Right forelimb (tissue), 1 donor: ENCODE measurements around the gene ABCB6.

ENCODE experiments used
- DNase-seq: peaks from one replicate; pipeline ENCODE4 v3.0.0-alpha.2; 2018

Gene ABCB6

DNA sequence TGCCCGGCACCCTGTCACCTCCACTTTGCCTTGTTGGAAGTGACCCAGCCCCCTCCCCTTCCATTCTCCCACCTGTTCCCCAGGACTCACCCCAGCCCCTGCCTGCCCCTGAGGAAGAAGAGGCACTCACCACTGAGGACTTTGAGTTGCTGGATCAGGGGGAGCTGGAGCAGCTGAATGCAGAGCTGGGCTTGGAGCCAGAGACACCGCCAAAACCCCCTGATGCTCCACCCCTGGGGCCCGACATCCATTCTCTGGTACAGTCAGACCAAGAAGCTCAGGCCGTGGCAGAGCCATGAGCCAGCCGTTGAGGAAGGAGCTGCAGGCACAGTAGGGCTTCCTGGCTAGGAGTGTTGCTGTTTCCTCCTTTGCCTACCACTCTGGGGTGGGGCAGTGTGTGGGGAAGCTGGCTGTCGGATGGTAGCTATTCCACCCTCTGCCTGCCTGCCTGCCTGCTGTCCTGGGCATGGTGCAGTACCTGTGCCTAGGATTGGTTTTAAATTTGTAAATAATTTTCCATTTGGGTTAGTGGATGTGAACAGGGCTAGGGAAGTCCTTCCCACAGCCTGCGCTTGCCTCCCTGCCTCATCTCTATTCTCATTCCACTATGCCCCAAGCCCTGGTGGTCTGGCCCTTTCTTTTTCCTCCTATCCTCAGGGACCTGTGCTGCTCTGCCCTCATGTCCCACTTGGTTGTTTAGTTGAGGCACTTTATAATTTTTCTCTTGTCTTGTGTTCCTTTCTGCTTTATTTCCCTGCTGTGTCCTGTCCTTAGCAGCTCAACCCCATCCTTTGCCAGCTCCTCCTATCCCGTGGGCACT, 36.2 kb downstream of the ABCB6 start:
- DNase-seq = no peak

DNA sequence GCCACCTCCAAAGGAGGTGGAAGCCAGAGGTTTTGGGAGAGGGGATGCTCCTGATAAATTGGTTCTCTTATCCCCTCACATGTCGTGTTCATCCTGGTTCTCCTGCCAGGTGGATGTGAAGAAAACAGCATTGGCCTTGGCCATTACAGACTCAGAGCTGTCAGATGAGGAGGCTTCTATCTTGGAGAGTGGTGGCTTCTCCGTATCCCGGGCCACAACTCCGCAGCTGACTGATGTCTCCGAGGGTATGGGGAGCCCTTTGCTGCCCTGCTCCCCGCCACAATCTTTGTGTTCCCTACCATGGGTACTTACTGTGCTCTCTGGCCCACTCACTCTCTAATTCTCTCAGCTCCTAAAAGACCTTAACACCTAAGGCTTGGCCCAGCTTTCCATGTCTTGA, 37.2 kb downstream of the ABCB6 start:
- no peak for DNase-seq

DNA sequence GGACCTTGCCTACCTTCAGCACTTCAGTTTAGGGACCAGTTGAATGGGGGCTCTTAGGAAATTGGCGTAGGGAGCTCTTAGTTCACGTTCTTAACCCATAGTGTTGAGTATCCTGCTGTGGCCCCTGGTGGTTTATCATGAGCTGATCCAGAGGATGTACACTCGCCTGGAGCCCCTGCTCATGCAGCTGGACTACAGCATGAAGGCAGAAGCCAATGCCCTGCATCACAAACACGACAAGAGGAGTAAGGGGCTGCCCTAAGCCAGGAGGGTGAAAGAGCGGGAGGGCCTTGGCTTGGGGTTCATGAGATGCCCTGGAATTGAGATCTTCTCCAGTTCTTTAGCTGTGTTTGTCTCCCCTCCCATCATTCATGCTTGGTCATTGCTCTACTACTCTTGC, 37.8 kb downstream of the ABCB6 start:
- no peak for DNase-seq

DNA sequence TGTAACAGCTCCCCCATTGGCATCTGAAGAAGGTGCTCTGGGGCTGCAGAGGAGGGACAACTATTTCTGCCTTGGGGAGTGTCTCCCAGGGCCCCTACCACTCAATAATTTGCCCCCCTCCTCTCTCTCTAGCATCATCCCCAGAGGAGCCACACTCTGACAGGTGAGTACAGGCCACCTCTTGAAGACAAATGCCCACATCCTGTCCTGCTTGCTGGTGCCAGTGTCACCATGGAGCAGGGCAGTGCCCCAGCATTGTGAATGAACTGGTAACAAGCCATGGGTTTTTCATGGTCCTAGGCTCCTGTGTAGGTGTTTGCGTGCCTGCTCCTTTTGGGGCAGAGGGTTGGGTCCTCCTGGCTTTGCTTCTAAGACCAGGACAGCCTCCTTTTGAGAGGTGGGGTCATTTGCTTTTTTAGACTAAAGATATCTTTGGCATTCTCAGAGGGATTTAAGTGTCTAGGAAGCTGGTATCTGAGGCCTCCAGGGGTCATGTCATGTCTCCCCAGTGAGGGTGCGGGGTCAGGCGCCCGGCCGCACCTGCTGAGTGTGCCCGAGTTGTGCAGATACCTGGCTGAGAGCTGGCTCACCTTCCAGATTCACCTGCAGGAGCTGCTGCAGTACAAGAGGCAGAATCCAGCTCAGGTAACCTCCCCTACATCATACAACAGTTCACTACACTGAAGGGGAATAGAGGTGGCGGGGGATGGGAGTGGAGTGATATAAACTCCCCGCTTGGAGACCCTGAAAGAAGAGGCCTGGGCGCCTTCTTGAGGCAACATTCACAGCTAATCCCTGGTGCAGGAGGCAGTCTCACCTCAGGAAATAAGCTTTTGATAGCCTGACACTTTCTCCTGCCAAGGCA, 38.9 kb downstream of the ABCB6 start:
- no peak for DNase-seq

DNA sequence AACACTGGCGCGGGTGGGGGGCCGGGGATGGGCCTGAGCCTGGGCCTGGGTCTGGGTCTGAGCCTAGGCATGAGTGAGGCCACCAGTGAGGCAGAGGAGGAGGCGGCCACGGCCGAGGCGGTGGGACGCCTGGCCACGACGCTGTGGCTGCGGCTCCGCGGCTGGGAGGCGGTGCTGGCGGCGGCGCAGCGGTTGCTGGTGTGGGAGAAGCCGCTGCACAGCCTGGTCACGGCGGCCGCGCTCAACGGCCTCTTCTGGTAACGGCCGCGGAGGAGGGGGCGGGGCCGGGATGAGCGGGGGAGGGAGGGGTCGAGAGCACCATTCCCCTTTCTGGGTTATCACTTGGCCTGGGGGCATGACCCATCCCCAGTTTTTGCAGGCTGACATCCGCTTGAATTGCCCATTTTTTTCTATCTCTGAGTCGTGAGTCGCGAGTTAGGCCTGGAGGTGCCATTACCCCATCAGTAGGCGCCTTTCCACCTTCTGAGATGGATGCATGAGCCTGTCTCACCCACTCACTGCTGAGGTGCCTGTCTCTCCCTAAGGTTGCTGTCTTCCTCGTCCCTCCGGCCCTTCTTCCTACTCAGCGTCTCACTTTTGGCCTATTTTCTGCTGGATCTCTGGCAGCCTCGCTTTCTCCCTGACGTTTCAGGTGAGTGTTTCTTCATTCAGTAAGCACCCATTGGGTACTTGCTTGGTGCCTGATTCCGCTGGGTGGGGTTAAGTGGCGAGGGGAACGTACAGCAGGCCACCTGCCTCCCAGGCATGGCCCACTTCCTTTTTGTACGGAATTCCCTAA, 40.2 kb downstream of the ABCB6 start:
- no peak for DNase-seq

DNA sequence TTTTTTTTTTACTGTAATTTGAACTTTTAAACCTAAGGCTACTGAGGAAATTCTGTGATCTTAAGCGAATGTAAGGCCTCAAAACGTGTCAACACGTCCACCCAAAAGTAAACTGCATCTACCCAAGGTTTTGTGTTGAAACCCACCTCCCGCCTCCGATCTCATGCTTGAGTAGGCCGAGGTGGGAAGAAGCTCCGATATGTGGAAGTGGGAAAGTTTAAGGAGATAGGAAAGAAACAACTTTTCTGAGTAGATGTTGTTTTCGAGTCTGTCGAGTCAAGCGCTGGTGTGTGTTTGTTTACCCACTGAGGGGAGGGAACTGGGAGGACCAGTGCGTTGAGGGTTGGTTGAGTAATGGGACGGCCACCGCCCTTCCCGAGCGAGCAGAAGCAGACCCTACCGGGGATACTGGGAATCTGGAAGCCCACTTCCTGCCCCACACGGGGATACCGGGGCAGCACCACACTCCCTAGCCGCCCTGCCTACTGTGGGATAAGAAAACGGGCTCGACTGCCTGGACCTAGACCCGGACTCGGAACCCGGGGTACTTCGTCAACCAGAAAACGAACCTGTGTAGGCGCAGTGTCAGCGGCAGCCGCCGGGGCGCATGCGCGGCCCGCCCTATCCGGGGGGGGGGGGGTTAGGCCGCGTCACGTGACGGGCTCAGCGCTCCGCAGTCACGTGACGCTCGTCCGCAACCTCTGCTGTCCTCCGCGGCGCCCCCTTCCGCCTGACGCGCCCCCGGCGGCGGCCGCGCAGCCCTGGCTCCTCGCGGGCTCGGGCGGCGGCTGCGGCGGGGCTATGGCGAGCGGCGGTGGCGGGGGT, 41.0 kb downstream of the ABCB6 start, which contains the start of gene RETREG2:
Gene RETREG2 (plus strand): TSS at position 724 of the 825 bp plus-strand sequence. CDS start 78 bp downstream, at position 802.
- peak; percentile 93 for DNase-seq

DNA sequence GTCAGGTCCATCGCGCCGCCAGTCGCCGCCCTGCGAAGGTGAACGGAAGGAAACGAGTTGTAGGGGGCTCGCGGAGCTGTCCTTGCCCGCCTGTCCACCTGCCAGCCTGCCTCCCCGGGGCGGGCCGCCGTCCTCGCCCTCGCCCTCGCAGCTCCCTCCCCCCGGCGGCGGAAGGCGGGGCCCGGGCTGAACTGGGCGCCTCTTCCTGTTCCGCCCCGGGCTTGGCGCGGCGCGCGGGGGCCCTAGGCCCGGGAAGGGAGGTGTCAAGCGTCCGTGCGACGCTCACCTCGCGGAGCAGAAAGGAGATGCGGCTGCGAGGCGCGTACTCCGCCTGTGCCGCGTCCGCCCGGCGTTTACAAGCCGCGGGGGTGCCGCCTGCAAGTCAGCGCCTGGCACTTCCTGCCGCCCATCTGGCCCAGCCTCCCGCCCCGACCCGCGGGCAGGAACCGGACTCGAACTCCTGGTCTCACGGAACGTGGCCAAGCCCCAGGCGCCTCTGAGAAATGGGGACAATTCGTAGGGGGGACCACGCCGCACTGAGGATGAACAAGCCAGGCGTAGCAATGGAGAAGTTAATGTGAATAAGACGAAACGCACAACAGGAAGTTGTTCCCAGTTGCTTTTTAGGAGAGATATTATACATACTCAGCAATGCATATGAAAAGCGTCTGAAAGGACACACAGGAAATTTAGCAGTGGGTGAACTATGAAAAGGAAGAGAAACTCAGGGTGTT, 41.8 kb downstream of the ABCB6 start, which contains the start of gene CNPPD1:
Gene CNPPD1 (minus strand): TSS at position 108 of the 734 bp plus-strand sequence. CDS start 97 bp downstream, at position 11.
- DNase-seq = peak; percentile 90

DNA sequence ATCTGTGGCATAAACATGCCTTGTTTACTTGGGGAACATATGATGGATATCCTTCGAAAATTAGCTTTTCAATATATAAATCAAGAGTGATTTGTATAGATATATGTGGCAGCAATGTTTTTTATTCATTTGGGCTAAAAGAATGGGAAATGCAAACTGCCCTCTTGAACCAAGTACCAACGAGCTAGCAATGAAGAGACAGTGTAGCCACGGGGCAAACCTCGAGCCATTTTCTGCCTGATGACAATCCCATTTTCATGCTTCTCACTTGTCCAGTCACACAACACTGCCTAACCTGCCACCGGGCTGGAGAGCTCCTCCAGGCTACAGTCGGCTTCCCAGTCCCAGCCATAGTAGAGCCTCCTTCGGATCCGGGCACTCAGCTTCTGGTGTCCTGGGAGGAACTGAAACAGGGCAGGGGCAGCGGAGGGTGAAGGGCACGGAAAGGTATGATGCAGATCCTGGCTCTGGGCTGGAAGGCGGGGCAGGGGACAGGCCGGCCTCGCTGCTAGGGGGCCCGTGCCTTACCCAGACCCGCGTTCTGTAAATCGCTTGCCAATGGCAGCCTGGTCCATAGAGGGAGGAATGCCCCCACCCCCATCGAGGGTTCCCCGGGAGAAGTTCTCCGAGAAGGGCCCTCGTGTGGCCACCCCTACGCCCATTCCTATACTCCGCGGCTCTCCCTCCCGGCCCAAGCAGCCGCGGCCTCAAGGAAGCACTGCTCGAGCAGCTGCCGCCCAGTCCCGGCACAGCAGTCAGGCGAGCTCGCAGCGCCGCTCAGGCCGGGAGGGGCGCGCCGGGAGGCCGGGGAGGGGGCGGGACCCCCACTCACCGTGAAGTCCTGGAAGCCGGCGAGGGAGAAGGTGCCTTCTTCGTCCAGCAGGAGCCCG, 42.6 kb downstream of the ABCB6 start:
- DNase-seq = no peak

DNA sequence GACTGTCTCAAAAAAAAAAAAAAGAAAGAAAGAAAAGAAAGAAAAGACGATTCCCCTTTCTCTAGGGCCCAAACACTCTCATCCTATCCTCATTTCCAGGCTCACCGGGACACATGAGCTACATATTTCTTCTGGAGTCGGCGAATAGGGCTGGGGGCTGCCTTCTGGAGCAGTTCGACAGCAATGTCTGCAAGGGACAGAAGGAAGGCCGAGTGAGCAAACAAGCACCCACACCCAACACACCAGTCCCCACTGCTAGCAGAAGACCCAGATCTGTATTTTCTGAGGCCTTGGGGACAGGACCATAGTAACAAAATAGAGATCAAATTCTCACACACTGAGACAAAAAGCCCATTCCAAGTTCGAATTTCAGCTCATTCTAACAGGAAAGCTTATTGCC, 43.3 kb downstream of the ABCB6 start:
- DNase-seq = no peak

DNA sequence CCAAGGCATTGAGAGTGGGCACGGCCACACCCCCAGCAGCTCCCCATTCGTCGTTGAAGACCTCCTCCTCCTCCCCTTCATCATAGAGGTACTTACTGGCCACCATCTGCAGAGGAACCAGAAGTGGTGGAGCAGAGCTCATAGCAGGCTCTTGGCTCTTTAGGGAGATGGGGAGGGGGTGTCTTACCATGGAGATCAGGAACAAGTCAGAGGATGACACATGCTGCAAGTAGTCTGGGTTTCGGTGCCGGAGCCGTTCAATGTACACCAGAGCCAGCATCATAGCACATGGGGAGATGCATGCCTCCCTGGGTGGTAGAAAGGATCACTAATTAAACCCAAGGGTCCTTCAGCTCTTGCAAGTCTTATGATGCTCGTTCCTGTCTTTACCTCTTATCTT, 44.0 kb downstream of the ABCB6 start:
- no peak for DNase-seq

DNA sequence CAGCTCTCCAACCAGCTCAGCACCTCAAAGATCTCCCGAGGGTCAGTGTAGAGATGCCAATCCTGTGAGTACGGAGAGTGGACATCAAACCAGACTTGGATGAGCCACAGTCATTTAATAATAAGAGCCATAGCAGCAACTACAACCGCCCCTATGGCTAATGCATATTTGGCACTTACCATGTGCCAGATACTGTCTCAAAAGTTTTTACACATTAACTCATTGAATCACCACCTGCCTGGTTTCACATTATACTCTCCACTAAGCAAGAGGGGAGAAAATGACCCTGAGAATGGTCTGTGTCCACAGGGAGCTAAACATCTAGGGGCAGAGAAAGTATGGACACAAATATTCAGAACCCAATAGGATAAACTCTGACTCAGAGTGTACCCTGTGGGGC, 44.6 kb downstream of the ABCB6 start:
- no peak for DNase-seq

DNA sequence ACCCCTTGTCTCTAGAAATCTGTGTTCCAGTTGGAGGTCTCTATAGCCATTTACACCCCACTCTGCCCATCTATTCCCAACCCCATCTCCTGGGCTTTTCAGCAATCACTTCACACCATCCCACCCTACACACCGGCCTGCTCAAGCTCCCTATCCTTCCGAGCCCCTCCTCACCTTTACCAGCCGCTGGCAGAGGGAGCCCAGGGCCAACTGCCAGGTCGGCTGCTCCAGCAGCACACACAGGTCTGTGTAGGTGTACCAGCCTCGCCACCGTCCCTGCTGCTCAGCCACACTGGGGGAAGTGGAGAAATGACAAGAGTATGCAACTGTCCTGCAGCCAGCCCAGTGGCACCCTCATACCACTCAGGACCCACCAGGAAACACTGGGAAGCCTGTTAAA, 45.6 kb downstream of the ABCB6 start:
- DNase-seq = no peak

DNA sequence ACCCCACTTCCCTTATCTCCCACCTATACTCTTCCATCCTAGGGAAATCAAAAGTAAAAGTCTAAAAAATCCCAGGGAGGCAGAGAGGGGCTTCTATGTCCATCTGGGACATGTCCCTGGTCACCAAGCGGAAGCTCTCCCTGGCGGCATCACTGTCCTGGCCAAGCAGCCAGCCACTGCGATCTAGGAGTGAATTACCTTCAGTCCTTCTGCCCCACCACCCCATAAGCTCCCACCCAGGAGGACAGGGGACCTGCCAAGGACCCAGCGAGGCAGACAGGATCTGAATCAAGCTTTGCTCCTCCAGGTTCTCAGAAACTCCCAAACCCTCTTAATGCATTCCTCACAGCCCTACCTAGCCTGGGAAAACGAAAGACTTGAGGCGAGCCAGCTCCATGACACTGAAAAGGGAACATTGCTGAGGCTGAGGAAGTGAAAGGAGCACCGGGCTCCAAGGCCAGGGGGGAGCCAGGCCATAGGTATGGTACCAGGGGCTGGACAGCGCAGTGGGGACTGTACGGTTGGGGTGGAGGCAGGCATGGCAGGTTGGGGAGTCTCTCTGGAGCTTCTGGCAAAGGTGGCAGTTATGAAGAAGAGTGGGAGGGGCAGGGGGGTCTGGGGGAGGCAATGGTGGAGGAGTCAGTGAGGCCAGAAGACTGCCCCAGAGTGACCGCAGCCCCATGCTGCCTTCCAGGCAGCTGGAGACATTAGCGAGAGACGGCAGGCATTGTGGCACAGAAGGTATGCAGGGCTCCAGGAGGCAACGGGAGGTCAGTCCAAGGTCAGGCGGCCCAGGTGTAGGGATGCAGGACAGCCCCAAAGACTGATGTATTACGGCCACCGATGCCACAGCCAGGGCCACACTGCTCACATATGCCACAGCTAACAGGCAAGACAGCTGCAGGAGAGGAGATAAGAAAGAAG, 46.3 kb downstream of the ABCB6 start:
- no peak for DNase-seq

DNA sequence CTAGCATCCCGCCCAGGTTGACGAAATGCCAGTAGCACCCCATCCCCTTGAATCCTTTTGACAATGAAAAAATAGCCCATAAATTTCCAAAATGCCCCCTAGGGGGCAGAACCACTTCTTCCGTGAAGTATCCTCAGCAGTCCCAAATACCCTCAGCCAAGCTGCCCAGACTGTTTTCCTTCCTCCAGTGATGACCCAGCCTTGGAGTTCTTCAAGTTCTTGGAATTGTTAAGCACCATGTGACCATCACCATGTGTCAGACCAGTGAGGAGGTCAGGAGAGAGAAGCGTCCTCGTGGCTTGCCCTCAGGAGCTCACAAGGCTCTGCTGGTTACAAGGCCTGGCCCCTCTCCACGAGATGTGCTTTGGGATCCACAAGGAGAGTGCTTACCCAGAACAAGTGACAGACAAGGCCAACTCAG, 47.5 kb downstream of the ABCB6 start:
- no peak for DNase-seq

DNA sequence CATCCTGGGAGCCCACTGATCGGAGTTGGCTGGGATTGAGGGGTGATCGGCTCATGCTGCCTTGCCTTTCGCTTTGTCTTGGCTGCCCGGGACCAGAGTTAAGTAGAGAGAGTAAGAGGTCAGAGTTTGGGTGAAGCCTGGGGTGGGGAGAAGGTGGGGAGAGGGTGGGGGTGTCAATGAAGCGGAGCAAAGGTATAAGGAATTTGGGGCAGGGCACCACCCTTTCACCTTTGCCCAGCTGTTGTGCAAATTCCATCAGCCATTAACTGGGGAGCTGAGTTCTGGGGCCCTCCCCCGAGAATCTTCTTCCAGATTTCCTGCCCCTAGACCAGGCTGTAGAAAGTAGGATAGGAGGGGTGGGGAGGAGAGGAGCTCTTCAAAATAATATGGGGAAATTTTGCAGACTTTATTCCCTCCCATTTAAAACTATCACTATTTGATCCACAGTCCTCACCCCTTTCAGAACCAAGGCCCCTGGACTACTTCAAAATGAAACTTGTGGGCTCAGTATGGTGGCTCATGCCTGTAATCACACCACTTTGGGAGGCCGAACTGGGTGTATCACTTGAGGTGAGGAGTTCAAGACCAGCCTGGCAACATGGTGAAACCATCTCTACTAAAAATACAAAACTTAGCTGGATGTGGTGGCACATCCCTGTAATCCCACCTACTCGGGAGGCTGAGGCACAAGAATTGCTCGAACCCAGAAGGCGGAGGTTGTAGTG, 48.7 kb downstream of the ABCB6 start, which contains the start of gene SLC23A3:
Gene SLC23A3 (minus strand): TSS at position 100 of the 725 bp plus-strand sequence. CDS start 45 bp downstream, at position 55.
- DNase-seq = no peak

DNA sequence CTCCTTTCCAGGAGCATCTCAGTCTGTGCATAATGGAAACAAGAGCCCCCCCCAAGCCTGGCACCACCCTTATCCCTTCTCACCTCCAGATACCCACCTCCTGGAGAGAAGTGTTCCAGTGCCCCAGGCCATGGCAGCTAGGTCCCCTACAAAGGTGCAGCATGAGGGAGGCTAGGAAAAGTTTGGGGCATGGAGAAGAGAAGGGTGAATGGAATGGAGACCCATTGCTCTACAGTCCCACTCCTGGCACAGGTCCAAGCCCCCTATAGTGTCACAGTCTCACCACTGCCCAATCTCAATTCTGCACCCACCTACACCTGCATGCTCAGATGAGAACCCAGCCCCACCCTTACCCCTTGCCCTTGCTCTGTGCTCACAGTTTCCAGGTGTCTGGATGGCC, 49.8 kb downstream of the ABCB6 start:
- DNase-seq = no peak

DNA sequence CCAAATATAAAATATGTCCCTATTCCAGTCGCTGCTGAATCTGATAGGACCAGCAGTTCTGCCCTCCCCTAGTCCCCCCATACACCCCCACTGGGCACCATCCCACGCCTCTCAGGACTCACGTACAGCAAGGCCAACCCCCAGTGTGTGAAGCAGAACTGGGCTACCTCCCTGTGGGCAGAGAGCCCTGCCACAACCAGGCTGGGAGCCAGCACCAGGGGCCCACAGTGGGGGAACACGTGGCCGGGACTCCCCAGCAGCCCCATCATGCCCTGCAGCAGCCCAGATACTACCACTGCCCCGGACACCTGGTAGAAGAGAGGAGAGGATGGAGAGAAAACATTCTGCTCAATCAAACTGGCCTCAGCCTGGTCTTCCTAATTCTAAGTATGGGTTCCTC, 50.2 kb downstream of the ABCB6 start:
- DNase-seq = no peak

DNA sequence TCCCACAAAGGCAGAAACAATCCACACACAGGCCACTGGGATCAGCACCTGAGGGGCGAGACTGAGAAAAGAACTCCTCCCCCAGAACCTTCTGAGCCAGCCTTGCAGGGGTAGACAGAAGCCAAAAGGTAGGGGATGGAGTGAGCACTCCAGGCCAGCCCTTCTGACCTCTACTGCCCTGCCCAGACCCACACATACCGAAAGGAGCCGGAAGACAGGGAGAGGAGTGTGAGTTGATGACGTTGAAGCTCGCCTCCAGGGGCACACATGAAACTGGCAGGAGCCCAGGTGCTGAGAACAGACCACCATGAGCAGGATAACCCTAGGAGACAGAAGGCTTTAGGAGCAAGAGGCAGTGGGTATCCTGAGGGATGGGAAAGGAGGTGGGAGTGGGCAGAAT, 50.8 kb downstream of the ABCB6 start:
- DNase-seq = no peak
